Chondrocyte (in vitro differentiated cells): ENCODE results near the gene SLN. TPM values are rescaled to one million over a fixed set of nuclear protein-coding genes. Genes with fewer than 3 reads are reported as not detected.
A peak's percentile ranks its signal among the peaks of the same experiment; 100 is the strongest.

Source experiments
- DNase-seq: peaks from one replicate; pipeline ENCODE4 v3.0.0; 2021; ENCODE audit warnings: mixed read lengths, low spot score
- H3K27ac Mint-ChIP-seq: one replicate; pipeline ENCODE4 v1.8.0; 2021; ENCODE audit warnings: mild to moderate bottlenecking, moderate library complexity, mixed read lengths; ENCODE audit not compliant: unreplicated experiment
- H3K27me3 Mint-ChIP-seq: 2 replicates; pipeline ENCODE4 v1.8.0; 2021; ENCODE audit warnings: low read depth, mixed read lengths
- H3K36me3 Mint-ChIP-seq: 2 replicates; pipeline ENCODE4 v1.8.0; 2021; ENCODE audit warnings: low read depth, mixed read lengths
- H3K4me1 Mint-ChIP-seq: 2 replicates; pipeline ENCODE4 v1.8.0; 2021; ENCODE audit warnings: low read depth, mild to moderate bottlenecking, mixed read lengths
- H3K4me3 Mint-ChIP-seq: one replicate; pipeline ENCODE4 v1.8.0; 2021; ENCODE audit warnings: mild to moderate bottlenecking, moderate library complexity, mixed read lengths; ENCODE audit not compliant: unreplicated experiment
- H3K9me3 Mint-ChIP-seq: 2 replicates; pipeline ENCODE4 v1.8.0; 2021; ENCODE audit warnings: low read depth, mixed read lengths
- total RNA-seq: library from RNA; stranded (reverse); gene quantifications from 3 replicates; pipeline ENCODE4 v1.2.1, GENCODE V29; 2021
- TF ChIP-seq, protein P1 (sequence below): fragments of 200-600 bp; sonication (generic); IDR thresholded peaks from 2 replicates; pipeline ENCODE4 v1.5.0; 2021; ENCODE audit warnings: antibody characterized with exemption, mild to moderate bottlenecking, moderate library complexity

SLN gene
- total RNA-seq, 1 donor from 2014 or later, result not detected

DNA sequence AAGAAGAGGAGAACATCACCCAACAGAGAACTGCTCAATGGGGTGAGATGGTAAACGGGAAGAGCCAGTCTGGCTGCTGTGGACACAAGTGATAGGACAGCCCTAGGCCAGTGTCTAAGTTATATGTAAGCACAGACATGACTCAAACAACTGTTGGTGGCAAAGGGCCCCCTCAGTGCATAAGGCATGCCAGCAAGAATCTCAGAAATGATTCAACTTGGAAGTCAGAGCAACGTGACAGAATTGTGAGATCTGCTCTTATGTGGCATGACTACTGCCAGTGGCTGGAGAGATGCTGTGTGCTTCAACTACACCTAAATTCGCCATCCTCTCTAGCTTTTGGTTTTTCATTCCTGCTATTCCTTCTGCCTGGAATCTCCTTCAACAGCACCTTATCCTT lies 7.4 kb downstream of the SLN start:
- Mint-ChIP-seq H3K27ac (no peak overlapping the region), H3K4me1 (peaks cover 2% of the 10 kb centered on the region), H3K9me3 (no peaks in the 10 kb centered on the region), H3K4me3 (no peak overlapping the region), H3K27me3 (peaks cover 7% of the 10 kb centered on the region), H3K36me3 (no peaks in the 10 kb centered on the region)
- no peak for DNase-seq
- TF ChIP-seq, protein P1, sequence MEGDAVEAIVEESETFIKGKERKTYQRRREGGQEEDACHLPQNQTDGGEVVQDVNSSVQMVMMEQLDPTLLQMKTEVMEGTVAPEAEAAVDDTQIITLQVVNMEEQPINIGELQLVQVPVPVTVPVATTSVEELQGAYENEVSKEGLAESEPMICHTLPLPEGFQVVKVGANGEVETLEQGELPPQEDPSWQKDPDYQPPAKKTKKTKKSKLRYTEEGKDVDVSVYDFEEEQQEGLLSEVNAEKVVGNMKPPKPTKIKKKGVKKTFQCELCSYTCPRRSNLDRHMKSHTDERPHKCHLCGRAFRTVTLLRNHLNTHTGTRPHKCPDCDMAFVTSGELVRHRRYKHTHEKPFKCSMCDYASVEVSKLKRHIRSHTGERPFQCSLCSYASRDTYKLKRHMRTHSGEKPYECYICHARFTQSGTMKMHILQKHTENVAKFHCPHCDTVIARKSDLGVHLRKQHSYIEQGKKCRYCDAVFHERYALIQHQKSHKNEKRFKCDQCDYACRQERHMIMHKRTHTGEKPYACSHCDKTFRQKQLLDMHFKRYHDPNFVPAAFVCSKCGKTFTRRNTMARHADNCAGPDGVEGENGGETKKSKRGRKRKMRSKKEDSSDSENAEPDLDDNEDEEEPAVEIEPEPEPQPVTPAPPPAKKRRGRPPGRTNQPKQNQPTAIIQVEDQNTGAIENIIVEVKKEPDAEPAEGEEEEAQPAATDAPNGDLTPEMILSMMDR, result no peak

DNA sequence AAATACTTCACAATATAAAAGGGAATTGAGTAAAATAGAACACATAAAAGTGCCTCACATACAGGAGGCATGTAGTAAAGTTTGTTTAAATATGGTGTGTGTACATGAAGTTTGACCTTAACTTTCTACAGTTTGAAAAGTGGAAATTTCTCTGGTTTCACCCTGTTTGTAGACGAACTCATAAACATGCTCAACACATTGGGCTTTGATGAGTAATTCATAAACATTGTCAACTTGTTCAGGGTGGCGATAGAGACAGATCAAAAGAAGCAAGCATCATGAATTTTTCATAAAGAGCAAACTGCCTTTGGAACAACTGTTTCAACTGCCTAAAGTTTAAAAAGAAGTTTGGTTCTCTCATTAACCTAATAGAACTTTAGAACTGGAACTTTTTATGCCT lies 9.1 kb downstream of the SLN start:
- H3K4me3 Mint-ChIP-seq, result no peak overlapping the region
- H3K27ac Mint-ChIP-seq, result no peak overlapping the region
- no peaks in the 10 kb centered on the region for H3K36me3 Mint-ChIP-seq
- H3K4me1 Mint-ChIP-seq, result peaks cover 2% of the 10 kb centered on the region
- no peak for DNase-seq
- H3K27me3 Mint-ChIP-seq, result peaks cover 7% of the 10 kb centered on the region
- H3K9me3 Mint-ChIP-seq, result no peaks in the 10 kb centered on the region
- TF ChIP-seq, protein P1, result no peak

DNA sequence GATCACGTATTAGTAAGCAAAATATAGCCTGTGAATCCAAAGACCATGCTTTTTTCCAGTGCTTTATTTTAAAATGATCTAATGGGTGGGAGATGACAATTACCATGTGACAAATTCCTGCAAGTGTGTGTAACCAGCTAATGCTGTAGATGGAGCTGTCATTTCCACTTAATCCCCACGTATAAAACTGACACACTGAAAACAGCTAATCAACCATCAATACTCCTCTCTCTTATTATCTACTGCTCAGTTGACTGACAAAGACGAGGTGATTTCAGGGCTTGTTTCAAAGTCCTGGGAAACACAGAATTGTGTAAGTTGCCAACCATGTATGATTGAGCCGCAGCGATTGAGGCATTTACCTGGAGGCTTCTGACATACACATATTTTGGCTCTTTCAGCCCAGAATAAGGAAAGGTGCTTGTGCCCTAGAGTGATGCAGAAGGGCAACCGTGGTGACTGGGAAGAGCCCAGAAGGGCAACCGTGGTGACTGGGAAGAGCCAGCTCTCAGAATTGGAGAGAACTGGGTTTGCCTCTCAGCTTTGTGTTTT lies 9.7 kb downstream of the SLN start:
- DNase-seq, result no peak
- no peak overlapping the region for H3K4me3 Mint-ChIP-seq
- H3K27me3 Mint-ChIP-seq, result peaks cover 7% of the 10 kb centered on the region
- TF ChIP-seq, protein P1, result no peak
- H3K9me3 Mint-ChIP-seq, result no peaks in the 10 kb centered on the region
- peaks cover 4% of the 10 kb centered on the region for H3K4me1 Mint-ChIP-seq
- H3K36me3 Mint-ChIP-seq, result no peaks in the 10 kb centered on the region
- no peak overlapping the region for H3K27ac Mint-ChIP-seq

DNA sequence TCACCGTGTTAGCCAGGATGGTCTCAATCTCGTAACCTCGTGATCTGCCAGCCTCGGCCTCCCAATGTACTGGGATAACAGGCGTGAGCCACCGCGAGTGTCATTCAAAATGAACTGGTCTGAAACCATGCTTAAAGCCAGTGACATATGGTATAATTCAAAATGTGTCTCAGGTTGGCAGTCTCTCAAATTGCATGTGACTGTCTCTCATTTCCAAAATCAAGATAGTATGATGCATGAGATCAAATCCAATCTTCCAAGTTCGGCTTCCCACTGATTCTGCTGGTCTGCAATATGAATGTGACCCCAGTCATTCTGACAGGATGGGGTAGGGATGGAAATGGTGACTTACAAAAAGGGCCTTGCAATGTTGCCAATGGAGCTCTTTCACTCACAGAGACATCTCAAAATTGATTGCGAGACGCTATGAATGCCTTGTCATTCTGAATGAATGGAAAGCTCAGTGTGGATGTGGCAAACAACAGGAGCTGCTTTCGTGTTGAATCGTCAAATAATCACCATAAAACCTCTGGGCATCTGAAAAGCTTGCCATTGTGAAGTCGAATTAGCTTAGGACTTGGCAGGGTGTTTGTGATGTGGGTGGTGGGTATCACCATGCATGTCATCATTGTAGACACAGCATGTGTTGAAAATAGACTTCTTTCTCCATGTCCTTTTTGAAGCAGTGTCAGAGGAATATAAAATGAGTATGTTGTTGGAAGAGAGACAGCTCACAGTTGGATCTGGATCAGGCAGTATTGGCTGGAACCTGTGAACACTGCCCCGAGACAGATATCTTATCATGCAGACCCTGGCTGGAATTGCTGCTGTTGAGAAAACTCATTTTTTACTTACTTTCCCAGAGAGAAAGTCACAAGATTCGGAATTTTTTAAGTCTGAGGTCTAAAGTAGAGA lies 12.2 kb downstream of the SLN start:
- TF ChIP-seq, protein P1, result no peak
- Mint-ChIP-seq H3K27me3 (peaks cover 7% of the 10 kb centered on the region), H3K4me3 (no peak overlapping the region), H3K9me3 (no peaks in the 10 kb centered on the region), H3K36me3 (no peaks in the 10 kb centered on the region), H3K27ac (no peak overlapping the region), H3K4me1 (peaks cover 19% of the 10 kb centered on the region)
- no peak for DNase-seq

DNA sequence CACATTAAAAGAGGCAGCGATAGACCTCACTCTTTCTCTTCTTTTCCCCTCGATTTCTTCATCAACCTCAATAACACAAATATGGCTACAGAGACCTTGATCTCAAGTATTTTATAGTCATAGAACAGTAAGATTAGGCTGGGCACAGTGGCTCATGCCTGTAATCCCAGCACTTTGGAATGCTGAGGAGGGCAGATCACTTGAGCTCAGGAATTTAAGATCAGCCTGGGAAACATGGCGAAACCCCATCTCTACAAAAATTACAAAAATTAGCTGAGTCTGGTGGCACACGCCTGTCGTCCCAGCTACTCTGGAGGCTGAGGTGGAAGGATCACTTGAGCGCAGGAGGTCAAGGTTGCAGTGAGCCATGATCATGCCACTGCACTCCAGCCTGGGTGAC lies 14.6 kb downstream of the SLN start:
- DNase-seq, result no peak
- Mint-ChIP-seq H3K36me3 (no peaks in the 10 kb centered on the region), H3K9me3 (no peaks in the 10 kb centered on the region), H3K27ac (peak overlapping the region; percentile 17), H3K4me1 (peaks cover 17% of the 10 kb centered on the region), H3K4me3 (no peak overlapping the region), H3K27me3 (no peaks in the 10 kb centered on the region)
- TF ChIP-seq, protein P1, result no peak
